ENCODE results near the gene DMTF1.
"Not testable (repeated sequence)": the region's sequence is repeated elsewhere in the genome, so short reads cannot be mapped to it uniquely, and the experiment has no call there.

Gene DMTF1

GRCh38 chr7:87152112-87152896 lies at the start of gene DMTF1:
DMTF1 (plus strand) TSS chr7:87152453; CDS start chr7:87164942, 12,489 bp downstream.
- peak; percentile 88 for DNase-seq

GRCh38 chr7:87105401-87105800 lies 46.9 kb upstream of the DMTF1 start:
- no peak for DNase-seq

GRCh38 chr7:87106974-87107612 lies 45.2 kb upstream of the DMTF1 start:
- no peak for DNase-seq

GRCh38 chr7:87107949-87108776 lies 44.1 kb upstream of the DMTF1 start:
- DNase-seq = no peak

- DNase-seq = no peak
Observed at GRCh38 chr7:87110778-87111177, 41.5 kb upstream of the DMTF1 start.

GRCh38 chr7:87111877-87112276 lies 40.4 kb upstream of the DMTF1 start:
- DNase-seq = no peak

GRCh38 chr7:87113077-87113476 lies 39.2 kb upstream of the DMTF1 start:
- no peak for DNase-seq

- DNase-seq = not testable (repeated sequence)
Observed at GRCh38 chr7:87113904-87114303, 38.3 kb upstream of the DMTF1 start.

- DNase-seq = not testable (repeated sequence)
Observed at GRCh38 chr7:87115772-87116171, 36.5 kb upstream of the DMTF1 start.

- no peak for DNase-seq
Observed at GRCh38 chr7:87116315-87116714, 35.9 kb upstream of the DMTF1 start.

- no peak for DNase-seq
Observed at GRCh38 chr7:87119581-87119980, 32.7 kb upstream of the DMTF1 start.

- no peak for DNase-seq
Observed at GRCh38 chr7:87123105-87123504, 29.1 kb upstream of the DMTF1 start.

GRCh38 chr7:87127019-87127418 lies 25.2 kb upstream of the DMTF1 start:
- DNase-seq = no peak

- DNase-seq = no peak
Observed at GRCh38 chr7:87128861-87129267, 23.4 kb upstream of the DMTF1 start.

- no peak for DNase-seq
Observed at GRCh38 chr7:87129332-87129731, 22.9 kb upstream of the DMTF1 start.

- no peak for DNase-seq
Observed at GRCh38 chr7:87129848-87130247, 22.4 kb upstream of the DMTF1 start.

- DNase-seq = no peak
Observed at GRCh38 chr7:87131771-87132170, 20.5 kb upstream of the DMTF1 start.

GRCh38 chr7:87137271-87137670 lies 15.0 kb upstream of the DMTF1 start:
- no peak for DNase-seq

GRCh38 chr7:87139514-87139913 lies 12.7 kb upstream of the DMTF1 start:
- no peak for DNase-seq

- no peak for DNase-seq
Observed at GRCh38 chr7:87140271-87140748, 11.9 kb upstream of the DMTF1 start.

GRCh38 chr7:87144173-87144657 lies 8.0 kb upstream of the DMTF1 start:
- no peak for DNase-seq

- no peak for DNase-seq
Observed at GRCh38 chr7:87146740-87147386, 5.4 kb upstream of the DMTF1 start.

- no peak for DNase-seq
Observed at GRCh38 chr7:87147500-87147899, 4.8 kb upstream of the DMTF1 start.

Measured in stimulated activated CD4-positive, alpha-beta T cell treated with anti-CD3 and anti-CD28 coated beads, Interleukin-4, amount 100 ng/mL, for 24 hours (primary cell).